Liver (tissue), 3 donors: ENCODE data around the gene TNS1.

Experiments used
- ATF3 ChIP-seq: IDR thresholded peaks from 2 replicates; pipeline ENCODE4 v1.6.1; 2016; ENCODE audit warnings: antibody characterized with exemption
- CTCF ChIP-seq: fragments of 150-350 bp; IDR thresholded peaks from 2 replicates; pipeline ENCODE4 v1.5.1; 2017; ENCODE audit warnings: improper control_type of control experiment, low read depth, low read length; ENCODE audit not compliant: missing input control
- EGR1 ChIP-seq, 2 donors: IDR thresholded peaks; 2 replicates each; pipeline ENCODE4 v1.6.1; 2016 to 2018; ENCODE audit warnings: antibody characterized with exemption in 2 of 2, low read depth in 2 of 2
- NR2F2 ChIP-seq: IDR thresholded peaks from 2 replicates; pipeline ENCODE4 v1.6.1; 2016; ENCODE audit warnings: antibody characterized with exemption
- RAD21 ChIP-seq, 2 donors: IDR thresholded peaks; 2 replicates each; pipeline ENCODE4 v1.6.1; 2016; ENCODE audit warnings: antibody characterized with exemption in 2 of 2, mild to moderate bottlenecking in 2 of 2
- RXRA ChIP-seq, 2 donors: IDR thresholded peaks; 2 replicates each; pipeline ENCODE4 v1.6.1; 2017 to 2018; ENCODE audit warnings: antibody characterized with exemption in 2 of 2, mild to moderate bottlenecking in 1 of 2
- SP1 ChIP-seq: IDR thresholded peaks from 2 replicates; pipeline ENCODE4 v1.6.1; 2018; ENCODE audit warnings: antibody characterized with exemption, mild to moderate bottlenecking
- TAF1 ChIP-seq: conservative IDR thresholded peaks from 2 replicates; pipeline ENCODE4 v1.6.1; 2016; ENCODE audit warnings: antibody characterized with exemption, mild to moderate bottlenecking
- YY1 ChIP-seq: IDR thresholded peaks from 2 replicates; pipeline ENCODE4 v1.6.1; 2016; ENCODE audit warnings: antibody characterized with exemption, mild to moderate bottlenecking
- donor health status: healthy.
- donor health status: healthy.

- TF ChIP-seq NR2F2 = no peak
- no peak for TF ChIP-seq CTCF
- TF ChIP-seq ATF3 = no peak
- TF ChIP-seq YY1 = no peak
- TF ChIP-seq EGR1 (IDR thresholded peaks at IDR 0.05; ENCODE audit: low read depth in 2 of 2) = no peak
- no peak for TF ChIP-seq TAF1
- no peak for TF ChIP-seq RXRA (IDR thresholded peaks at IDR 0.05)
- no peak for TF ChIP-seq RAD21 (IDR thresholded peaks at IDR 0.05)
- TF ChIP-seq SP1 = no peak
These were observed 40.3 kb upstream of the TNS1 start for GRCh38 chr2:218043100-218043499.
